ENCODE data around the gene GAB2. TPM values are rescaled to one million over a fixed set of nuclear protein-coding genes. Genes with fewer than 3 reads are reported as not detected.

Gene GAB2
- total and polyA plus RNA-seq, 2 of the 4 experiments (the other 2 are of a cell fraction) = 3.3 to 5.9 TPM

DNA sequence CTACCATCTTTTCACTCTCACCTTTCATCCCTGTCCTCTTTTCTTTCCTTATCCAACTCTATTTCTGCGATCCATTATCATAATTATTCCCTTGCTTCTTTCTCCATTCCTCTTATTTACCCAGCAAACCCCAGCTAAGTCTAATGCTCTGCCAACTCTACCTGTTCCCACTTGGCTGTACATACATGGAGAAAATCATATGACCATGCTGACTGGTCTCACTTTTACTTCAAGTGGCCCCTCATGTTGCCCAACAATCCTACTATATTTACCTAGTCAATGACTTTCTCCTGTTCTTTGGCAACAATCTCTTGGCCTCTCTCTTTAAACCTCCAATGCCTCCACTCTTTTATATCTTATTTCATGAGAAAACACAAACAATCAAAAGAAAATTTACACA, 134.8 kb downstream of the GAB2 start:
- peaks cover 11 to 14% of the 10 kb centered on the region in 2 experiments for H3K79me1 ChIP-seq (ENCODE audit: low read depth in 1 of 2, low read length in 2 of 2)
- no peak overlapping the region for H3K56ac ChIP-seq (ENCODE audit: extremely low read depth, insufficient read depth, low read length)
- no peak overlapping the region for H2BK5ac ChIP-seq (ENCODE audit: low read depth, low read length, poor library complexity, severe bottlenecking)
- H3K4ac ChIP-seq (ENCODE audit: low read depth, low read length) = no peak overlapping the region
- peaks cover 6% of the 10 kb centered on the region; the same call in 1 of the 2 replicates for H3K9me1 ChIP-seq (ENCODE audit: insufficient read depth, low read length)
- H2BK120ac ChIP-seq (ENCODE audit: low read depth, low read length) = no peak overlapping the region
- in situ Hi-C loops (cut with MboI; ENCODE audit: low sequenced_read_pairs) (no loop called here), dilution Hi-C loops (cut with HindIII; ENCODE audit: low sequenced_read_pairs, unreplicated experiment) (no loop called here), intact Hi-C loops (cut with micrococcal nuclease) (loop anchor here (5.0 kb wide), 1 partner anchor 44 kb away; no protein-coding TSS in a partner anchor)
- H3K4me3 ChIP-seq (ENCODE audit: insufficient read depth, low read depth, low read length) = no peak overlapping the region
- no peak overlapping the region for H3K4me2 ChIP-seq (ENCODE audit: low read depth, low read length)
- no peak overlapping the region for H4K5ac ChIP-seq (ENCODE audit: low read depth, low read length)
- WGBS, 2 experiments (ENCODE audit: extremely low coverage in 2 of 2, insufficient read length in 1 of 2) = 100% methylated on average over 1 of the region's 1 CpG; no CpG with 5 or more reads in 1 of the 2 experiments
- no peak overlapping the region for H3K27ac ChIP-seq (ENCODE audit: insufficient read depth, low read length)
- peaks cover 7% of the 10 kb centered on the region; the same call in 1 of the 2 replicates for H3K36me3 ChIP-seq (ENCODE audit: control insufficient read depth, insufficient read depth, low read length)
- ChIA-PET CTCF (no interaction called here), POLR2A (ENCODE audit: unreplicated experiment) (no interaction called here)
- no peak overlapping the region for H2BK15ac ChIP-seq (ENCODE audit: low read depth, low read length)
- no peak overlapping the region for H2BK20ac ChIP-seq (ENCODE audit: low read depth, low read length)
- H4K91ac ChIP-seq (ENCODE audit: insufficient read depth, low read depth, low read length) = no peak overlapping the region
- H3K18ac ChIP-seq (ENCODE audit: low read depth, low read length) = no peak overlapping the region
- no TSS peak for BruUV-seq (replicated peaks)
- no peaks in the 10 kb centered on the region for H3K4me1 ChIP-seq (ENCODE audit: control insufficient read depth, insufficient read depth, low read length)
- TF ChIP-seq NFE2L2 (IDR thresholded peaks at IDR 0.05; ENCODE audit: low read depth, low read length) (no peak), CEBPB (IDR thresholded peaks at IDR 0.05; ENCODE audit: low read depth, low read length) (no peak), SMC3 (IDR thresholded peaks at IDR 0.05; ENCODE audit: low read depth, low read length) (no peak), MXI1 (IDR thresholded peaks at IDR 0.05; ENCODE audit: borderline replicate concordance, low read depth, low read length) (no peak)
- no peak overlapping the region for H3K14ac ChIP-seq (replicated peaks; ENCODE audit: low read depth, low read length)
- DNase-seq (no peak), ATAC-seq (ENCODE audit: low read depth) (no peak)
- H4K20me1 ChIP-seq (ENCODE audit: insufficient read depth, low read length) = peaks cover 5% of the 10 kb centered on the region
- no peak overlapping the region for H3K23ac ChIP-seq (ENCODE audit: low read depth, low read length)
- no peak overlapping the region for H2AK5ac ChIP-seq (ENCODE audit: low read depth, low read length)
- no peak overlapping the region for H3K9ac ChIP-seq (ENCODE audit: low read depth, low read length)
- no peaks in the 10 kb centered on the region for H3K9me3 ChIP-seq (ENCODE audit: control insufficient read depth, insufficient read depth, low read length)
- H4K8ac ChIP-seq (ENCODE audit: low read depth in 2 of 2, low read length in 2 of 2) = no peak overlapping the region
- no peak overlapping the region for H2AFZ ChIP-seq (replicated peaks; ENCODE audit: low read length, poor library complexity)
- no peaks in the 10 kb centered on the region for H3K27me3 ChIP-seq (ENCODE audit: control insufficient read depth, insufficient read depth, low read length)
- H2AK9ac ChIP-seq (replicated peaks; ENCODE audit: low read depth, low read length, poor library complexity) = no peak overlapping the region

Measured in IMR-90 (cell line).